ENCODE data around the gene THUMPD3. TPM values are rescaled to one million over a fixed set of nuclear protein-coding genes. Genes with fewer than 3 reads are reported as not detected.

Gene THUMPD3
- total and polyA plus RNA-seq, 2 of the 4 experiments (the other 2 are of a cell fraction): 28.2 to 43.9 TPM

DNA sequence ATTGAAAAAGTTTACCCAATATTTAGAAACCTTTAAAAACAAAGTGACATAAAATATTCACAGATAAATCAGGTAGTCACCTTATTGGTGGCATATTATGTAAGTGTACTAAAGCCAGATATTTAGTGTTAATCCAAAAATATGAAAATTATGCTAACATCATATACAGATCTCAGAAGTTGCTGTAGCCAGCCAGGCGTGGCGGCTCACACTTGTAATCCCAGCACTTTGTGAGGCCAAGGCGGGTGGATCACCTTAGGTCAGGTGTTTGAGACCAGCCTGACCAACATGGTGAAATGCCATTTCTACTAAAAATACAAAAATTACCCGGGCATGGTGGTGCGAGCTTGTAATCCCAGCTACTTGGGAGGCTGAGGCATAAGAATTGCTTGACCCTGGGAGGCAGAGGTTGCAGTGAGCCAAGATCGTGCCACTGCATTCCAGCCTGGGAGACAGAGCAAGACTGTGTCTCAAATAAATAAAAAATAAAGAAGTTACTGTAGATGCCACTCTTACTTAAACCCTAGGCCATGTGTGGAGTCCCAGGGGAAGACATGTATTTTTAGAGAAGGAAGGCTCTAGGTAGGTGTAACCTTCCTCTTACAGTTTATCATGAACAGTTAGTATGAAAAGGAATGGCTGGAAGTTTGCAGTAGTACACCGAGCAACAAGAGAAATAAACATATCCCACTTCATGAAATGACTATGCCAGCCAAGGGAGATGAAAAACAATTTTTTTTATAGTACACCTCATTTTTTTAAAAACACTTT is 44.2 kb downstream of the THUMPD3 start:
- Histone ChIP-seq H3K14ac (replicated peaks; ENCODE audit: low read depth, low read length) (no peak overlapping the region), H3K56ac (ENCODE audit: extremely low read depth, insufficient read depth, low read length) (no peak overlapping the region), H3K18ac (ENCODE audit: low read depth, low read length) (no peak overlapping the region), H3K9me3 (ENCODE audit: control insufficient read depth, insufficient read depth, low read length) (no peaks in the 10 kb centered on the region), H4K8ac (ENCODE audit: low read depth in 2 of 2, low read length in 2 of 2) (no peak overlapping the region), H2BK15ac (ENCODE audit: low read depth, low read length) (no peak overlapping the region), H2AFZ (replicated peaks; ENCODE audit: low read length, poor library complexity) (no peak overlapping the region), H4K91ac (ENCODE audit: insufficient read depth, low read depth, low read length) (no peak overlapping the region), H3K4me1 (ENCODE audit: control insufficient read depth, insufficient read depth, low read length) (peaks cover 7% of the 10 kb centered on the region), H3K4me2 (ENCODE audit: low read depth, low read length) (no peak overlapping the region), H4K5ac (ENCODE audit: low read depth, low read length) (no peak overlapping the region), H3K79me1 (ENCODE audit: low read depth in 1 of 2, low read length in 2 of 2) (peaks cover 0 to 28% of the 10 kb centered on the region in 2 experiments; a peak in 2 of 4 replicates), H2AK5ac (ENCODE audit: low read depth, low read length) (no peak overlapping the region), H2BK20ac (ENCODE audit: low read depth, low read length) (no peak overlapping the region), H3K36me3 (ENCODE audit: control insufficient read depth, insufficient read depth, low read length) (no peaks in the 10 kb centered on the region), H2BK120ac (ENCODE audit: low read depth, low read length) (no peak overlapping the region), H4K20me1 (ENCODE audit: insufficient read depth, low read length) (peaks cover 100% of the 10 kb centered on the region), H3K4ac (ENCODE audit: low read depth, low read length) (no peak overlapping the region), H3K9me1 (ENCODE audit: insufficient read depth, low read length) (peaks cover 10% of the 10 kb centered on the region; the same call in 1 of the 2 replicates), H2BK5ac (ENCODE audit: low read depth, low read length, poor library complexity, severe bottlenecking) (no peak overlapping the region), H3K9ac (ENCODE audit: low read depth, low read length) (no peak overlapping the region), H3K27ac (ENCODE audit: insufficient read depth, low read length) (no peak overlapping the region), H2AK9ac (replicated peaks; ENCODE audit: low read depth, low read length, poor library complexity) (no peak overlapping the region), H3K4me3 (ENCODE audit: insufficient read depth, low read depth, low read length) (no peak overlapping the region), H3K23ac (ENCODE audit: low read depth, low read length) (no peak overlapping the region), H3K27me3 (ENCODE audit: control insufficient read depth, insufficient read depth, low read length) (no peaks in the 10 kb centered on the region)
- ChIA-PET CTCF (no interaction called here), POLR2A (ENCODE audit: unreplicated experiment) (no interaction called here)
- in situ Hi-C loops (cut with MboI; ENCODE audit: low sequenced_read_pairs): no loop called here
- dilution Hi-C loops (cut with HindIII; ENCODE audit: low sequenced_read_pairs, unreplicated experiment): no loop called here
- no TSS peak for BruUV-seq (replicated peaks)
- no peak for ATAC-seq (ENCODE audit: low read depth)
- WGBS, 2 experiments (ENCODE audit: extremely low coverage in 2 of 2, insufficient read length in 1 of 2): no CpG with 5 or more reads among the region's 7 CpGs
- intact Hi-C loops (cut with micrococcal nuclease): no loop called here
- TF ChIP-seq, protein P1, sequence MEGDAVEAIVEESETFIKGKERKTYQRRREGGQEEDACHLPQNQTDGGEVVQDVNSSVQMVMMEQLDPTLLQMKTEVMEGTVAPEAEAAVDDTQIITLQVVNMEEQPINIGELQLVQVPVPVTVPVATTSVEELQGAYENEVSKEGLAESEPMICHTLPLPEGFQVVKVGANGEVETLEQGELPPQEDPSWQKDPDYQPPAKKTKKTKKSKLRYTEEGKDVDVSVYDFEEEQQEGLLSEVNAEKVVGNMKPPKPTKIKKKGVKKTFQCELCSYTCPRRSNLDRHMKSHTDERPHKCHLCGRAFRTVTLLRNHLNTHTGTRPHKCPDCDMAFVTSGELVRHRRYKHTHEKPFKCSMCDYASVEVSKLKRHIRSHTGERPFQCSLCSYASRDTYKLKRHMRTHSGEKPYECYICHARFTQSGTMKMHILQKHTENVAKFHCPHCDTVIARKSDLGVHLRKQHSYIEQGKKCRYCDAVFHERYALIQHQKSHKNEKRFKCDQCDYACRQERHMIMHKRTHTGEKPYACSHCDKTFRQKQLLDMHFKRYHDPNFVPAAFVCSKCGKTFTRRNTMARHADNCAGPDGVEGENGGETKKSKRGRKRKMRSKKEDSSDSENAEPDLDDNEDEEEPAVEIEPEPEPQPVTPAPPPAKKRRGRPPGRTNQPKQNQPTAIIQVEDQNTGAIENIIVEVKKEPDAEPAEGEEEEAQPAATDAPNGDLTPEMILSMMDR (conservative IDR thresholded peaks at IDR 0.05; ENCODE audit: low read depth, low read length): no peak
- no peak for DNase-seq

Data from IMR-90 (cell line).